Spleen (tissue), 7 donors: ENCODE measurements around the gene YES1.

Experiments
- CTCF ChIP-seq, 11 experiments: fragments of 200-600 bp in 7 of 11; fragments of 450-650 bp in 4 of 11; sonication (generic) in 4 of 11; IDR thresholded peaks in 8 of 11; conservative IDR thresholded peaks in 3 of 11; 1 replicate in 7 of 11; 2 replicates in 4 of 11; pipeline versions ENCODE4 v1.4.0 to v1.8.0; 2016 to 2021; ENCODE audit warnings: antibody characterized with exemption in 11 of 11, inconsistent platforms in 4 of 11, mild to moderate bottlenecking in 1 of 11
- POLR2A ChIP-seq, 3 donors: fragments of 450-650 bp; IDR thresholded peaks; one replicate each; pipeline ENCODE4 v1.5.1; 2017; ENCODE audit warnings: antibody characterized with exemption in 3 of 3, mild to moderate bottlenecking in 1 of 3
- POLR2AphosphoS5 ChIP-seq, 3 donors: sonication (generic); formaldehyde crosslinking; IDR thresholded peaks; one replicate each; pipeline ENCODE4 v1.5.1; 2017; ENCODE audit warnings: antibody characterized with exemption in 3 of 3
- donor health status: DM: no; HTN: no; CAD: no; lungs with moderate emphysema.
- donor health status: DM: no; HTN: no; CAD: no.
- donor health status: DM: no; HTN: no; CAD: no.

- TF ChIP-seq CTCF (IDR thresholded peaks at IDR 0.05 in 8 of 11, conservative IDR thresholded peaks at IDR 0.05 in 3 of 11) (peak; percentile 49 to 80 (median 71)), POLR2A (IDR thresholded peaks at IDR 0.05) (no peak), POLR2AphosphoS5 (IDR thresholded peaks at IDR 0.05) (no peak)
Measured at GRCh38 chr18:741931-742512, 70.0 kb downstream of the YES1 start.
